Upper lobe of left lung (tissue), 6 donors: ENCODE measurements around the gene ITPRIP. TPM values are rescaled to one million over a fixed set of nuclear protein-coding genes. Genes with fewer than 3 reads are reported as not detected.

ENCODE experiments used
- ATAC-seq, 2 donors: fragments of 200-7000 bp; cut with Tn5 transposase; one replicate each; pipeline ENCODE4 v1.9.1; 2022; ENCODE audit warnings: mild to moderate bottlenecking in 2 of 2, moderate library complexity in 2 of 2; ENCODE audit not compliant: low FRiP score in 2 of 2
- DNase-seq, 2 donors: peaks; one replicate each; pipeline ENCODE4 v3.0.0-alpha.2; 2019 to 2020
- H3K27ac ChIP-seq, 4 donors: fragments of 200-600 bp; sonication (generic); one replicate each; pipeline ENCODE4 v1.5.1; 2016 to 2019
- H3K27me3 ChIP-seq, 4 donors: fragments of 200-600 bp; sonication (generic); one replicate each; pipeline ENCODE4 v1.5.1; 2017 to 2019
- H3K36me3 ChIP-seq, 4 donors: fragments of 200-600 bp; sonication (generic); one replicate each; pipeline ENCODE4 v1.5.1; 2016 to 2019
- H3K4me1 ChIP-seq, 4 donors: fragments of 200-600 bp; sonication (generic); one replicate each; pipeline ENCODE4 v1.5.1; 2018 to 2019
- H3K4me3 ChIP-seq, 4 donors: fragments of 200-600 bp; sonication (generic); one replicate each; pipeline ENCODE4 v1.5.1; 2017 to 2019; ENCODE audit warnings: mild to moderate bottlenecking in 2 of 4, moderate library complexity in 1 of 4
- H3K9me3 ChIP-seq, 4 donors: fragments of 200-600 bp; sonication (generic); one replicate each; pipeline ENCODE4 v1.5.1; 2018 to 2019
- CTCF ChIP-seq, 6 experiments: fragments of 450-650 bp in 4 of 6; fragments of 200-600 bp in 2 of 6; sonication (generic) in 2 of 6; IDR thresholded peaks; one replicate each; pipeline ENCODE4 v1.5.1; 2016 to 2019; ENCODE audit warnings: antibody characterized with exemption in 6 of 6
- EP300 ChIP-seq, 4 donors: sonication (generic); formaldehyde crosslinking; IDR thresholded peaks; one replicate each; pipeline ENCODE4 v1.5.1; 2017; ENCODE audit warnings: antibody characterized with exemption in 4 of 4, control low read depth in 2 of 4
- POLR2A ChIP-seq, 4 donors: fragments of 450-650 bp; IDR thresholded peaks; one replicate each; pipeline ENCODE4 v1.5.1; 2016 to 2017; ENCODE audit warnings: antibody characterized with exemption in 4 of 4, mild to moderate bottlenecking in 2 of 4
- POLR2AphosphoS5 ChIP-seq, 2 donors: sonication (generic); formaldehyde crosslinking; IDR thresholded peaks; one replicate each; pipeline ENCODE4 v1.5.1; 2017; ENCODE audit warnings: antibody characterized with exemption in 2 of 2
- WGBS, 2 donors: methylation state at CpG; one replicate each; pipeline ENCODE4 v1.1.5; 2017 to 2018; 5-methylcytosine and 5-hydroxymethylcytosine counted together
- total RNA-seq, 6 donors: library from RNA; depleted of rRNA in 4 of 6; stranded (reverse); fragments of >200 nt in 4 of 6; gene quantifications; one replicate each; pipeline versions ENCODE4 v1.1.0 to v1.2.1, GENCODE V29; 2016 to 2021
- donor health status: DM: no; HTN: no; CAD: no; lungs with moderate emphysema.
- donor health status: DM: no; HTN: yes; CAD: no; lungs with severe emphysema.

The ITPRIP gene
- total RNA-seq, 6 donors from 2014 or later = 28.3 to 86.2 (median 34.4) TPM

DNA sequence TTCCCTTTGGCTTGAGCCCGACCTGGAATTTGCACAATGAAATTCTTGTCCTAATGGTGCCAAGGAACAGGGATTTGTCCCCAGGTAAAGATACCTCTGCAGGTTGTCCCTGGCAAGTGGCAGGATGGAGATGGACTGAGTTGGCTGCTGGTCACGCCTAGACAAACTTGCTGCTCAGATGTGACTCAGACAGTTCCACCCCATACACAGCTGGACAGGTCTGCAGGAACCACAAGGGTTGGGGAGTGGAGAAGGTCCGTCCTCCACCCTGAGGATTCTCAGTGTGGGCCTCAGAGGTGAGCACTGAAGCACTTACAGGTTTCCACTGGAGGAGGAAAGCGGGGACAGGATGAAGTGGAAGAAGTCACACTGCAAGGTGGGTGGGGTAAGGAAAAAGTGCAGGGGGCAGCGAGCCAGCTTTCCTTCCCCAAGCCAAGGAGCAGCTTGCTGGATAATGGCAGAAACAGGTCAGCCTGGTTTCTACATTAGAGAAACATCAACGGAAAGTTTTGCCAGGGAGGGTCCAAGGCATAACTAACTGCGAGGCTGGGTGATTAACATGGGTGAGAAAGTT lies 20.5 kb downstream of the ITPRIP start:
- ATAC-seq (no peak), DNase-seq (no peak)
- TF ChIP-seq POLR2A (IDR thresholded peaks at IDR 0.05) (no peak), CTCF (IDR thresholded peaks at IDR 0.05) (no peak), EP300 (IDR thresholded peaks at IDR 0.05) (no peak)
- 78 to 81% methylated on average over 6 to 7 of the region's 7 CpGs for WGBS, 2 donors
- peak overlapping the region in 3 of 4 donors; percentile 15 to 52 (median 40) for H3K27ac ChIP-seq
- H3K4me1 ChIP-seq = peaks cover 65 to 85% (median 69%) of the 10 kb centered on the region in 4 donors
- no peaks in the 10 kb centered on the region for H3K27me3 ChIP-seq
- H3K36me3 ChIP-seq = peaks cover 19 to 36% (median 34%) of the 10 kb centered on the region in 4 donors
- no peak overlapping the region for H3K4me3 ChIP-seq
- H3K9me3 ChIP-seq = no peaks in the 10 kb centered on the region

- H3K27ac ChIP-seq = peak overlapping the region in 2 of 4 donors; percentile 40 to 46
- DNase-seq = no peak
- H3K36me3 ChIP-seq = peaks cover 19 to 41% (median 39%) of the 10 kb centered on the region in 4 donors
- H3K9me3 ChIP-seq = no peaks in the 10 kb centered on the region
- peak in 1 of 2 donors; percentile 11 for TF ChIP-seq POLR2AphosphoS5 (IDR thresholded peaks at IDR 0.05)
- TF ChIP-seq CTCF (IDR thresholded peaks at IDR 0.05) = no peak
- H3K27me3 ChIP-seq = no peaks in the 10 kb centered on the region
- peaks cover 60 to 84% (median 67%) of the 10 kb centered on the region in 4 donors for H3K4me1 ChIP-seq
- no peak overlapping the region for H3K4me3 ChIP-seq
- 32 to 42% methylated on average over 6 of the region's 6 CpGs for WGBS, 2 donors
- peak in 1 of 2 donors; percentile 72 for ATAC-seq
Measured at GRCh38 chr10:104317269-104317710, 21.0 kb downstream of the ITPRIP start.

- ATAC-seq (no peak), DNase-seq (no peak)
- WGBS, 2 donors = 88 to 93% methylated on average over 9 of the region's 9 CpGs
- peak overlapping the region in 3 of 4 donors; percentile 40 to 50 (median 46) for H3K27ac ChIP-seq
- H3K4me1 ChIP-seq = peaks cover 52 to 83% (median 63%) of the 10 kb centered on the region in 4 donors
- H3K4me3 ChIP-seq = no peak overlapping the region
- no peaks in the 10 kb centered on the region for H3K9me3 ChIP-seq
- H3K36me3 ChIP-seq = peaks cover 19 to 48% (median 41%) of the 10 kb centered on the region in 4 donors
- no peak for TF ChIP-seq EP300 (IDR thresholded peaks at IDR 0.05)
- TF ChIP-seq POLR2A (IDR thresholded peaks at IDR 0.05) = no peak
- TF ChIP-seq CTCF (IDR thresholded peaks at IDR 0.05) = no peak
- TF ChIP-seq POLR2AphosphoS5 (IDR thresholded peaks at IDR 0.05) = no peak
- no peaks in the 10 kb centered on the region for H3K27me3 ChIP-seq
Measured at GRCh38 chr10:104316321-104317099, 21.8 kb downstream of the ITPRIP start.

DNA sequence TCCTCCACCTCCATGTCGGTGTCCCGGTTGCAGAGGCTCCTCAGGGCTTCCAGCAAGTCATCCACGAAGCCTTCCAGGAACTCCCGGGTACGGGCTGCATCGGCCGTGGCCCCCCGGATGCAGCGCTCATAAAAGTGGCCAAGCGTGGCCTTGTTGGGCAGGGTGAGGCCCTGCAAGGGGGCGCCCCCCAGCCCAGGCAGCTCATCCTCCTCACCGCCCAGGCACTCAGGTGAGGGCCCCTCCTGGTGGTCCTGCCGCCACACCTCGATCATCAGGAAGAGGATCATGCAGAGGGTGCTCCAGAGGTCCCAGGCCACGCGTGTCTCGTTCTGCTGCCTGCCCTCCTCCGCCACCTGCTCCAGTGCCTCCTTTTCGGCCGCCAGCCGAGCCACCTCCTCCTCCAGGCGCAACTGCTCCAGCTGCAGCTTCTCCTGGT lies 22.8 kb downstream of the ITPRIP start:
- WGBS, 2 donors = 97 to 100% methylated on average over 16 to 22 of the region's 22 CpGs
- no peak overlapping the region for H3K27ac ChIP-seq
- H3K27me3 ChIP-seq = no peaks in the 10 kb centered on the region
- ATAC-seq = no peak
- no peak for TF ChIP-seq POLR2A (IDR thresholded peaks at IDR 0.05)
- H3K4me1 ChIP-seq = peaks cover 43 to 82% (median 56%) of the 10 kb centered on the region in 4 donors
- no peak overlapping the region for H3K4me3 ChIP-seq
- H3K9me3 ChIP-seq = no peaks in the 10 kb centered on the region
- peak in 1 of 2 donors; percentile 75 for DNase-seq
- peaks cover 19 to 58% (median 46%) of the 10 kb centered on the region in 4 donors for H3K36me3 ChIP-seq
